Hematopoietic multipotent progenitor cell (in vitro differentiated cells): ENCODE results near the gene RGS6. TPM values are rescaled to one million over a fixed set of nuclear protein-coding genes. Genes with fewer than 3 reads are reported as not detected.
"Not testable (repeated sequence)": the region's sequence is repeated elsewhere in the genome, so short reads cannot be mapped to it uniquely, and the experiment has no call there.

Source experiments
- DNase-seq, 3 donors: peaks; one replicate each; pipeline ENCODE4 v3.0.0-alpha.2; 2011 to 2015; ENCODE audit warnings: low read depth in 2 of 3, low spot score in 2 of 3
- total RNA-seq: library from RNA; depleted of rRNA; stranded (reverse); fragments of >200 nt; gene quantifications from one replicate; pipeline ENCODE4 v1.2.3, GENCODE V29; 2012

The RGS6 gene
- total RNA-seq, 1 donor, result 0.54 TPM

- DNase-seq, result no peak
Measured at GRCh38 chr14:72443256-72443655, 511.0 kb downstream of the RGS6 start.

GRCh38 chr14:72443991-72444441 lies 511.8 kb downstream of the RGS6 start:
- peak in 2 of 3 donors; percentile 69 to 85 for DNase-seq

- DNase-seq, result no peak
Measured at GRCh38 chr14:72444701-72445100, 512.5 kb downstream of the RGS6 start.

GRCh38 chr14:72448212-72448611 lies 516.0 kb downstream of the RGS6 start:
- no peak for DNase-seq

- DNase-seq, result no peak
Measured at GRCh38 chr14:72450473-72451044, 518.3 kb downstream of the RGS6 start.

GRCh38 chr14:72451054-72451972 lies 519.1 kb downstream of the RGS6 start:
- peak; percentile 14 to 71 (median 65) for DNase-seq

- DNase-seq, result no peak
Measured at GRCh38 chr14:72452774-72453173, 520.5 kb downstream of the RGS6 start.

GRCh38 chr14:72454388-72455160 lies 522.3 kb downstream of the RGS6 start:
- no peak for DNase-seq

GRCh38 chr14:72457641-72458040 lies 525.4 kb downstream of the RGS6 start:
- no peak for DNase-seq

- DNase-seq, result no peak
Measured at GRCh38 chr14:72462056-72462455, 529.8 kb downstream of the RGS6 start.

- no peak for DNase-seq
Measured at GRCh38 chr14:72463291-72463866, 531.1 kb downstream of the RGS6 start.

- DNase-seq, result no peak
Measured at GRCh38 chr14:72464226-72464625, 532.0 kb downstream of the RGS6 start.

- no peak for DNase-seq
Measured at GRCh38 chr14:72466325-72466724, 534.1 kb downstream of the RGS6 start.

GRCh38 chr14:72471346-72471745 lies 539.1 kb downstream of the RGS6 start:
- no peak for DNase-seq

- peak in 2 of 3 donors; percentile 10 to 31 for DNase-seq
Measured at GRCh38 chr14:72472845-72473244, 540.6 kb downstream of the RGS6 start.

- peak in 2 of 3 donors; percentile 80 to 84 for DNase-seq
Measured at GRCh38 chr14:72476657-72477499, 544.6 kb downstream of the RGS6 start.

GRCh38 chr14:72477578-72477977 lies 545.3 kb downstream of the RGS6 start:
- not testable (repeated sequence) for DNase-seq

GRCh38 chr14:72478471-72478893 lies 546.3 kb downstream of the RGS6 start:
- no peak for DNase-seq

- DNase-seq, result no peak
Measured at GRCh38 chr14:72479461-72479931, 547.3 kb downstream of the RGS6 start.
